HG03575 (cell line): ENCODE measurements around the gene KIF6.

Experiments
- ATAC-seq: cut with Tn5 transposase; IDR thresholded peaks from one replicate; pipeline ENCODE4 v1.9.1; 2021; ENCODE audit not compliant: unreplicated experiment, insufficient number of reproducible peaks, low FRiP score; ENCODE audit errors: extremely low read depth

The KIF6 gene

DNA sequence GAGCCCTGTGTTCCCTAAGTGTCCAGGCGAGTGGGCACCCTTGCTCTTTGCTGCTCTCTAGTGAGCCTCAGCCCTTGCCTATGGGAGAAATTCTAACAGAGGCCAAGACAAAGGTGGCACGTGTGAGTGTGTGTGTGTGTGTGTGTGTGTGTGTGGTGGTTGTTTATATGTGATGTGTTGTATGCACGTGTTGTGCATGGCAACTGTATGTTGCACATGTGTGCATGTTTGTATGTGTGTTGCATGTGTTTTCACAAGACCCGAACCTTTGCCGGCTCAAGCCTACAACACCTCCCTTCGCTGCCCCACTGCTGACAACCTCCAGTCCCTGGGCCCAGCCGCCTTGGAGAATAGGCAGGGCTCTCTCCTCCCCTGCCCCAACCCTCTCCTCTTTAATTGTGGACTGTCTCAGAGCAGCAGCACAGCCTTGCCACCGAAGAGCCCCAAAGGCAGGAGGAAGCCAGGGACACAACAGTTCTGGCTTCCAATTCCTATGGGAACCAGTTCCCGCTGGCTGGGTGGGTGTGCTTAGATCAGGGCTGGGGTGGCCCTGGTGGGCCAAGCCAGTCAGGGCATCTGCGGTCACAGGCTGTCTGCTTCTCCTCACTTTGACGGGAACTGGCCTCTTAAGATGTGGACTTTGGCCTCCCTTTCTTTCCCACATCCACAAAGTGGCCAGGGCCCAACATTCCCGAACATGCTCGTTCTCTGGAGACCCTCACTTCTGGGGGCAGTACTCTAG is 405.4 kb downstream of the KIF6 start:
- no peak for ATAC-seq

DNA sequence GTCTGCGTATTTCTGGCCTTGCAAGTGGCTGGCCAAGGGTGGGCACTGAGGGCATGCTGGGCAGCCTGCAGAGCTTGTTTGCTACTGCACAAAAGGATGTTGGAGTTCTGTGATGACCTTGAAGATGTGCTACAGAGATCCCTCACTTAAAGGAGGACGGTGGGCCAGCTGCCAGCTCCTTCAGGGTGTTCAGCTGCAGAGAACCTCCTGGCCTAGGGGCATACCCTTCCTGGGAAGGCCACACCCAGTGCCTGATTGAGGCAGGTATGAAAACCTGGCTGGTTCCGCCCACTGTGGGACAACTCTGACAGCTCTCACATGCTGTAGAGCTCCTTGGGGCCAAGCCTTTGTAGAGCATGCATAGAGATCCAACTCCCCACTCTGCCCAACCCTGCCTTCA is 408.0 kb downstream of the KIF6 start:
- no peak for ATAC-seq

DNA sequence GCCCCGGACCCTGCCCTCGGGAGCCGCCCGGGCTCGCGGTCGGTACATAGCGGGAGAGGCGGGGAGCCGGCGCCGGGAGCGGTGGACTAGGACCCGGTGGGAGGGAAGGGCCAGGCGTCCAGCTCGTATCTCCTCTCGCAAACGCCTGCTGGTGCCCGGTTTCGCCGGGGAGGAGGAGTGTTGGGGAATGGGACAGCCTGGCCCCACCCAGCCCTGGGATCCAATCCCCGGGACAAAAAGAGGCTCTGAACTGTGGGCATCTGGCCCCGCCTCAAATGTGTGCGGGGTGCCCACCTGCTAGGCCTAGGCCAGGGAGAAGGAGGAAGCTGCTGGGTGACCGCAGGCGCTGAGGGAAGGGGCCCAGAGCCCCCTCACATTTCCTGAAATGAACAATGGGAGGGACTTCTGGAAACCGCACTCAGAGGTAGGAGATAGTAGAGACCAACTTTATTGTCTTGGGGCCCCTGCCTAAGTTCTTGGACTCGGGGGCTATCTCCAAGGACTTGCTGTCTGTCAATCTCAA is 410.9 kb downstream of the KIF6 start, which contains the start of gene KCNK17:
Gene KCNK17, minus strand, starts transcription at position 147 of the 523 bp plus-strand sequence. Its CDS starts 99 bp downstream, at position 48.
- no peak for ATAC-seq

DNA sequence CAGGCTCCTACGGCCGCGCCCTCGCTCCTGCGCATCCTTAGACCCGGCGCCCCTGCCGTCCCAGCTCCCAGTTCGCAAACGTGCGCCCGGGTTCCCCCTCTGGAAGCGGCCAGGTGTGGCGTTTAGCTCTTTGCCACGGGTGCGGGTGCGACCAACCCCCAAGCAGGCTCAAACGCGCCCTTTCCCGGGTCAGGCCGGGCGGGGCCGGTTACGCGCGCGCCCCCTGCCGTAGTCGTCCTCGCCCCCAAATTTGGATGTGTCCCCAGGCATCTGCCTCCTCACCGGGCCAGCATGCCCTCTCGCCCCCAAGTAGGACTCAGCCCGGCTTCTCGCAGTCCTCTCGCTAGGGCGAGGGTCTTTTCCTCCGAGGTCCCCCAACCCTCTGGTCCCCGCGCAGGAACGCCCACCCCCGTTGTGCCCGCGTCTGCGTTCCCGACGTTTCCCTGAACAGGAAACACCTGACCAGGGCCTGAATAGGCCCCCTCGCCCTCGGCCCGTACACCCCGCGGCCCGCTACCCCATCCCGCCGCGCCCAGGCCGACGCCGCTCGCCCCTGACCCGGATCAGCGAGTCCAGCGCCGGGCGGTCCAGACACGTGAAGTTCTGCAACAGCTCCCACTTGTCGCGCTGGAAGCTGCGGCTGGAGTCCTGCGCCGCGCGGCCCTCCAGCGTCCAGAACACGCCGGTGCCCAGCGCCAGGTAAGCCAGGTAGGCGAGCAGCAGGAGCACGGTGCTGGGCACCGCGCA is 411.5 kb downstream of the KIF6 start:
- ATAC-seq = no peak

DNA sequence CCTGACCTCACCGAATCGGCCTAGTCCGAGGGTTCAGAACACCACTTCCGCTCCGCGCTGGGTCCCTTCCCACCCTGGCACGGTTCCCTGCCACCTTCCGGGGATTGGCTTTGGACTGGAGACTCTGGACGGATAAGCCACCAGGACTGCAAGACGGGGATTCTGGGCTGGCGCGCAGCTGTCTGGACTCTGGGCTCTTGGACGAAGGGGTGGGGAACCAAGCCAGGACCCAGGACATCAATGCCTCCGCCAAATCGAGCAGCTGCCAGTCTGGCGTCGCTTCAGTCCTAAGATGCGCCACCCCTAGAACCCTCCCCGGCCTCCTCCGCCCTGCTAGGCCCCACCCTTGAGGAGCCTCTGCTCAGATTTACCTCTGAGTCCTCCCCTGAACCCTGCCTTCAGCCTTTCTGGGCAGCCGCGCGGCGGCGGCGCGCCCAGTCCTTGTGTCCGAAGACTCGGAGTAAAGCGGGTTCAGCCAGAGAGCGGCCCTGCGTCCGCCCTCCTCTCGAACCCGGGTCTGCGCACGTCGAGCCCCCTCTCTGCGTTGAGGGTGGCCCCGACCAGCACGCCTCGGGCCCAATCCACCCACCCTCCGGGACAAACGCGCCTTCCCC is 412.2 kb downstream of the KIF6 start:
- ATAC-seq = no peak

DNA sequence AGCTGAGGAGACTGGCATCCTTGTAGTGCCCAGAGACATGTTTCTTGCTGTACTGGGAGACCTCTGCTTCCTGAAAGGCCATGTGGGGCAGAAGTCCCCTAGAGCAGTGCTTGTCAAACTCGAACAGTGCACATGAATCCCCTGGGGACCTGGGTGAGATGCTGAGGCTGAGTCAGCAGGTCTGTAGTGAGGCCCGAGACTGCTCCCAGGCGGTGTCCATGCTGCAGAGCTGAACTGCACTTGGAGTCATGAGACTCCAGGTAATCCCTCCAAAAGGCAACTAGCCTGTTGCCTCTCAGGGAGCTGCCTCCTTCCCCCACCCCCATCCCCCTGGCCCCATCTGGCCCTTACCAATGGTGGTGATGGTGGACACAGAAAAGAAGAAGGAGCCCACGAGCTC is 414.7 kb downstream of the KIF6 start:
- ATAC-seq = no peak

DNA sequence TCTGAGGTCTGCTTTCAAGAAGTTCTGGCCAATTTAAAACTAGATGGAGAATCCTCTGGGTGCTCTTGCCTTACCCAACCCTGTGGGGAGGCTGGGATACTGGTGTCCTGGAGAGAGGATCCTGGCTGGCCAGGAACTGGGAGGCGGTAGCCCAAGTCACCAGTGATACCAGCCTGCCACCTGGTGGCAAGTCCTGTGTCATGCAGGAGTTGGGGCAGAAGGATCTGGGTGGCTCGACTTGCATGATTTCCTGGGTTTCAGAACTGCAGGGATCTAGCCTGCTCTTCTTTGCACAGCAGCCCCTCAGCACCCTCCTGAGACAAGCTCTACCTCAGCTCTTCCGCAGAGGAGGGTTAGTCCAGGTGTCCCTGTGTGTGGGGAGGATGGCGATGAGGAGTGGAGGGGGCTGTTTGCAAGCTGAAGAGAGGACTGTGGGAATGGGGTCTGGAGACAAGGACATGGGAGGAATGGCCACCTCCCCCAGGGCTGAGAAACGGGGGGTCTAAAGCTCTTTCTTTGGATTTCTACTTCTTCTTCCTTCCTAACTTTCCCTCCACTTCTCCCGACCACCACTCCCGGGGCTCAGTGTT is 415.2 kb downstream of the KIF6 start:
- ATAC-seq = no peak

DNA sequence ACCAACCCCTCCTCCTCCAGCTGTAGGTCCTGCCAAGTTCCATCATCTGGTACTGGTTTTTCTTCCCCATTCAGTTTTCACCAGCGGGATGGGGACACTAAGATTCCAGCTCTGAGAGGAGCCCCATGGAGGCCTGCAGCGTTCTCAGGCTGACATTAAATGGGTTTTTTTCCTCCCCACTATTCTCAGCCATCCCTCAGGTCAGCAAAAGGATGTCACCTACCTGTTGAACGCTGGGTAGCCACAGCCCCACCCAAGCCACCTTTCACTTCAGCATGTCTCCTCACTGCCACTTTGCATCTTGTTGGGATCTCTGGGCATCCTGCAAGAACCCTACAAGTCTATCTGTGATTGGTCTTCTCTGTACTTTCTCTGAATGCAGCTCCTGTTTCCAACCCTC is 417.7 kb downstream of the KIF6 start:
- ATAC-seq = no peak

DNA sequence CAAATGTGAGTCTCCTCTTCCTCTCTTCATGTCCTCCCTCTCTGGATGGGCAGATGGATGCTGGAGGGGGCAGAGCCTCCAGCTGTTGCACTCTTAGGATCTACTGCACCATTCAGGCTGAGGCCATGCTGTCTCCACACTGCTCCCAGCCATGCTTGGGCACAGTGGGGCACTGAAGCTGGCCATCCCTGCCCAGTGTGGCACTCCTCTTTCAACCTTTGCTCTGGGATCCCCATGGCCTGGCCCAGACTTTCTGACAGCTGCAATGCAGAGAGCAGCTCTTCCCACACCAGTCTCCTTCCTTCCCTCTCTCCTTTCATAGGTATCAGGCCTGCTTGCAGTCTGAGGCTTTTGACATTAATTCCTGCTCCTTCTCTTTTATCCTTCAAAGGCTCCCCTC is 420.3 kb downstream of the KIF6 start:
- ATAC-seq = no peak

DNA sequence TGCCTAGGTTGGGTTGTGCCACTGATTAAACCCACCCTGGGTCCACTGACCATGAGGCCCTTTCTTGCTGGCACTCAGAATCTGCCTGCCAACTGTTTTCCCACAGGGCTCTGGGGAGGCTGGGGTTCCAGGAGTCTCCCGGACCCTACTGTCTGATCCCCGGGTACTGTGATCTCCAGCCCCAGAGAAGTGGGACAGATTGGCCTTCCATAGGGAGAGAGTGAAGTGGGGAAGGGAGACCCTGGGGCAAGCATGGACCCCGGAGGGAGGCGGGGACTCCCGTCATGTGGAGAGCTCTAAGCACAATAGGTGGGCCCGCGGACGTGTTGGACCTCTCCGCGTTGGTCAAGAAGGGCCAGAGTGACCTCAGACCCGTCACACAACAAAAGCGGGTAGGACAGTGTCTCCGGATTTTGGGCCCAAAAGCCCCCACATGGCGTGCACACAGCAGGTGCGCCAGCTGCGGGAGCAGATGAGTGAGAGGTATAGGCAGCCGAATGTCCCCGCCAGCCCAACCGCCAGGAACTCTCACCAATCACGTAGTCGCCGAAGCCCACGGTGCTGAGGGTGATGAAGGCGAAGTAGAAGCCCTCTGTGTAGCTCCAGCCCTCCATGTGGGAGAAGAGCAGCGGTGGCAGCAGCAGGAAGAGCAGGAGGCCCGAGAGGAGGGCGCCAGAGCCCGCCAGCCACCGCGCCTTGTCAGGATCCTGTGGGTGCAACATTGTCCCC is 421.6 kb downstream of the KIF6 start:
- no peak for ATAC-seq

DNA sequence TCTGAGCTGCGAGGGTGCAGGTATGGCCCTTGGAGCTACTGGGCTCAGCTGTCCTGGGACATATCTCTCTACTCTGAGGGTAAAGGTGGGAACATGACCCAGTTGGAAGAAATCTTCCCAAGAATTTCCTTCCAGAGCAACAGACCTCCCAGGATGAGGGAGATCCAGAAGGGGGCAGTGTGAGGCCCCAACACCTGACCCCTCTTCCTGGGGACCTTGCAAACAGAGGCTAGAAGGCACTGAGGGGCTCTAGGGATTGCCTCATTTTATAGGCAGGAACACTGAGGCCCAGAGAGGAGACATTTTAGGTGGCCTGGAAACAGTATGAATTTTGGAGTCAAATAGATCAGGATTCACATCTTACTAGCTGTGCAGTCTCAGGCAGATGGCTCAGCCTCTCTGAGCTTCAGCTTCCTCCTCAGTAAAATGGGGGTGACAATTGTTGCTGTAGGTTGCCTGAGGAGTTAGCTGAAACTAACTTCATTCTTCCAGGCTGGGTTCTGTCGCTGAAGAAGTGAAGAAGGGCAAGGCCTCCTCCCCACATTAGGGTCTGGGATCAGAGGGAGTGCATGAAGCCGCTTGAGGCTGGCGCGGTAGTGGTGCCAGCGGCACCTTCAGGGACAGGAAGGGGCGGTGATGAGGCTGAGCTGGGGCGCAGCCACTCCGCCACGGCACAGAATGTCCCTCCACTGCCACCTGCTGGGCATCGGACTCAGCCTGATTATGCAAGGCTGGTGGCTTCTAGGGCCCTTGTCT is 422.4 kb downstream of the KIF6 start:
- no peak for ATAC-seq

DNA sequence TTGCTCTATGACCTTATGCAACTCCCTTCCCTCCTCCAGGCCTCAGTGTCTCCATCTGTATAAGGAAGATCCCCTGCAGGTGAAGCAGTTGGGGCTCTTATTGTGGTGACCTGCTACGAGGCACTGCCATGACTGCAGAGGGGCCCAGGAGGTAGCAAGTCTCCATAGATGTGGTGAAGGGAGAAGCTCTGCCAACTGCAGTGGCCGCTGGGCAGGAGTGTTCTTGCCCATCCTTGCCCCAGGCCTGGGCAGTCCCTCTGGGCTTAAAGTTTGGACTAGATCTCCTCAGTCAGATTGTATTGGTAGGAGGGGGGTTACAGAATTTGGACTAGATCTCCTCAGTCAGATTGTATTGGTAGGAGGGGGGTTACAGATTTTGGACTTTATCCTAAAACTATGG is 423.2 kb downstream of the KIF6 start:
- no peak for ATAC-seq

DNA sequence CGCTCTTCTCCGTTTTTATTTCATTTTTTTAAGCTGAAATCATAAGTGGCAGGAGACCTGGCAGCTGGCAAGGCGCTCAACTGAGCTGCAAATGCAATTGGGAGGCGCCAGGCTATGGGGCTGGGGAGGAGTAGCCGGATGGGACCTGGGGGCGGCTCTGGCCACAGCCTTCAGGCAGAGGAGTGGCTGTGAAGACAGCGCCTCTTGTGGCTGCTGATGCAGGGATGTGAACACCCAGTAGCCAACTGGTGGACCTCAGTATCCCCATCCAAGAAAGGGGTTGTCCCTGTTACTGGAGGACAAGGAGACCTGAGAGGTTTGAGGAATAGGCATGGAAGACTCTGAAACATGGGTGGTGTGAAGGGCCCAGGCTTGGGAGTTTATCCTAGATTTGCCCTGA is 423.6 kb downstream of the KIF6 start:
- ATAC-seq = no peak

DNA sequence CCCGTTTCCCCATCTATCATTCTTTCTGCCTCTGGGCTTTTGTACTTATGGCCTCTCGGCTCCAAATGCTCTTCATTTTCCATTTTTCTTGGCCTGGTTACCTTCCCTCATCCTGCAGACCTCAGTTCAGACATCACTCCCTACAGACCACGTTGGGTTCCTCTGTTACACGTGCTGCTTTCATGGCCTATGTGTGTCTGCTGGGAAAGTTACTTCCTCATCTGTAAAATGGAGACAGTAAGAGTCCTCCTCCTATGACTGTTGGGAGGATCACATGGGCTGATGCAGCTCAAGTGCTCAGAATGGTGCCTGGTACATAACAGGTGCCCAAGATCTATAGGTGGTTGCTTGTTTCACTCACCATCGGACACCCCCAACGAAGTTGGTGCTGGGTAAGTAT is 424.5 kb downstream of the KIF6 start:
- ATAC-seq = no peak

DNA sequence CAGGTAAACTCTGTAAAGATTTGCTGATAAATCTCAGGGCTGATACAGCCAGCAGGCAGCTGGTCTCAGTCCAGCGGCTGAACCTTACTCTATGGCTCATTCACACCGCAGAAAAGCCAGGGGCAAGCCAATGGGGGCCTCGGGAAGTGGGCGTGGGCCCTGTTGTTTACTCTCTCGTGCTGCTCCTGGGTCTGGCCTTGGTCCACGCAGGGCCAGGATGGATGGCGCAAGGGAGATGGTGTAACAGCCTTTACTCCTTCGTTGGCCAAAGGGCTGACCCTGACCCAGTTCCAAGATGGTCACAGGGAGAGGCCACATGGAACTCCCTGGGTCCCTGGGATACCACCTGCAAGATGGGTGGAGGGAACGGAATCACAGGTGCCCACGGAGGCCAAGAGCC is 427.1 kb downstream of the KIF6 start:
- no peak for ATAC-seq

DNA sequence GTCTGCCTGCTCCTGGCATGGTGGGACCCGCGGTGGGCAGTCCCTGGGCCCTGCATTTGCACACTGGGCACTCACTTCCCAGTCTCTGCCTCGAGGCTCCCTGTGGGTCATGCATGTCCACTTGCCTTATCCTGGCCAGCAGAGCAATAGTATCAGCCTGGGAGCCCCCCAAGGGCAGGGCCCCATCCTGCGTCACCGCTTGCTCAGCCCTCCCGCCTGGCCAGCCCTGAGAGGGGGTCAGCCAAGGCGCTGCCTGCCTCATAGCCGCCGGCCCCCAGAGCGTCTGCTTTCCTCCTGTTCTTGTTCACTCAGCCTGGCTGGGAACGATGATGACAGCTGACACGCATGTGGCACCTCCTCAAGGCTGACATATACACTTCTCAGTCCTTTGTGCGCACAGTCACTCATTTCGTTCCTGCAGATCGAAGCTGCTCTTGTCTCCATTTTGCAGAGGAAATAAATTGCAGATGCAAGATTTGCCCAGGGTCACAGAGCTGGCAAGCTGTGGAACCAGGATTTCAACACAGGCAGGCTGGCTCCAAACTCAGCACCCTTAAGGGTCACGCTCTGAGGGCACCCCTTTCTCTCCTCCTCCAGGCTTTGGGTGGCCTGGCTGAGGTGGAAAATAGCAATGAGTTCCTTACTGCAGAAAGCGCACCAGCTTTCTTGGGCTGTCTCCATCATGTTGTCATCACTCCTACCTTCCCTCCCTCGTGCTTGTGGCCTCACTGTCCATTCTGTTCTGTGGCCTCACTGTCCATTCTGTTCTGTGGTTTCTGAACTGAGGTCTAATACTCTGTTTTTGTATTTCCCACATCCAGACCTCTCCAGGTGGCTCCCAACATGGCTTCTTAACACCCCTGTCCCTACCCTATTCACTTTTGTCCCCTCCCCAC is 428.2 kb downstream of the KIF6 start:
- no peak for ATAC-seq

DNA sequence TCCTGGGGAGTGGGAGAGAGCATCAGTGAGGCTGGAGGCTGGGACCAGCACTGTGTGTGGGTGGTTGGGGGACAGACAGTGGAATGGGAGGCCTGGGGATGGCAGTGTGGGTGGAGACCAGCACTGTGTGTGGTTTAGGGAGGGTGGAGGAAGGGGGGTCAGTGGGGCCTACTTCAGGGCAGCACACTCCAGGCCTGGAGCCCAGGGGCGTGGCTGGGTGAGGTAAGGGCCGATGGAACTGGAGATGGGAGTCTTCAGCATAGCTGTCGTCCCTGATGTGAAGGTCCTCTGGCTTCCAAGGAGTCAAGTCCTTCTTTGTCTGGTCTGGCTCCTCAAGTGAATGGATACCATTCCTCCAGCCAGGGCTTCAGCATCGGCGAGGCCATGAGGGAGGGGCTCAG is 429.6 kb downstream of the KIF6 start:
- ATAC-seq = no peak
